HEK293 (cell line): ENCODE data around the gene KPNA6.
A peak's percentile ranks its signal among the peaks of the same experiment; 100 is the strongest.

Source experiments
- CTCF ChIA-PET: fragments of 350-600 bp; formaldehyde crosslinking; extraction: SDS; loops from one replicate; lab custom pipeline; 2021; ENCODE audit warnings: antibody characterized with exemption; lab: Yijun Ruan, JAX
- POLR2A ChIA-PET: fragments of 300-600 bp; formaldehyde crosslinking; extraction: SDS; loops from one replicate; lab custom pipeline; 2020; ENCODE audit warnings: antibody characterized with exemption, inconsistent platforms; lab: Yijun Ruan, JAX
- H3K27ac ChIP-seq: fragments of 200-500 bp; sonication (Bioruptor generic); 2 replicates; pipeline ENCODE4 v1.5.1; 2014; ENCODE audit warnings: low read depth, low read length, control low read depth, inconsistent platforms; ENCODE audit errors: extremely low read depth
- H3K36me3 ChIP-seq, 2 experiments: fragments of 200-500 bp in 1 of 2; sonication (Bioruptor generic) in 1 of 2; 1 replicate in 1 of 2; 2 replicates in 1 of 2; pipeline ENCODE4 v1.5.1; 2014 to 2017; ENCODE audit warnings: inconsistent platforms in 2 of 2, low read length in 2 of 2; ENCODE audit not compliant: control insufficient read depth in 2 of 2, insufficient read depth in 1 of 2
- H3K4me1 ChIP-seq: fragments of 200-500 bp; sonication (Bioruptor generic); 2 replicates; pipeline ENCODE4 v1.5.1; 2014; ENCODE audit warnings: mild to moderate bottlenecking, low read length, inconsistent platforms; ENCODE audit not compliant: control insufficient read depth, insufficient read depth
- H3K4me3 ChIP-seq: 2 replicates; pipeline ENCODE4 v1.5.1; 2011; ENCODE audit warnings: low read depth, mild to moderate bottlenecking, control low read depth, low read length, moderate library complexity
- H3K9me3 ChIP-seq: fragments of 200-500 bp; sonication (Bioruptor generic); 2 replicates; pipeline ENCODE4 v1.5.1; 2014; ENCODE audit warnings: low read depth, low read length, inconsistent platforms; ENCODE audit not compliant: control insufficient read depth, insufficient read depth
- HOXA7 ChIP-seq: sonication (generic); formaldehyde crosslinking; IDR thresholded peaks from 2 replicates; pipeline ENCODE4 v1.8.1; 2022; ENCODE audit warnings: missing genetic modification reagents, borderline replicate concordance
- PRDM10 ChIP-seq: fragments of 450-650 bp; formaldehyde crosslinking; IDR thresholded peaks from 2 replicates; pipeline ENCODE4 v1.5.1; 2016; ENCODE audit warnings: missing biosample characterization, missing genetic modification characterization
- SCRT1 ChIP-seq: fragments of 450-650 bp; formaldehyde crosslinking; IDR thresholded peaks from 2 replicates; pipeline ENCODE4 v1.5.1; 2016; ENCODE audit warnings: missing biosample characterization, missing genetic modification characterization, borderline replicate concordance
- TRIM28 ChIP-seq: IDR thresholded peaks from 2 replicates; pipeline ENCODE4 v1.6.1; 2011; ENCODE audit warnings: low read length, control low read depth, borderline replicate concordance
- ZBTB11 ChIP-seq: fragments of 450-650 bp; formaldehyde crosslinking; conservative IDR thresholded peaks from 2 replicates; pipeline ENCODE4 v1.5.1; 2016; ENCODE audit warnings: low read depth, missing biosample characterization, missing genetic modification characterization
- ZBTB17 ChIP-seq: fragments of 450-650 bp; formaldehyde crosslinking; IDR thresholded peaks from 2 replicates; pipeline ENCODE4 v1.5.1; 2016; ENCODE audit warnings: missing biosample characterization, missing genetic modification characterization
- ZBTB20 ChIP-seq: fragments of 450-650 bp; formaldehyde crosslinking; IDR thresholded peaks from 2 replicates; pipeline ENCODE4 v1.5.1; 2016; ENCODE audit warnings: missing biosample characterization, missing genetic modification characterization
- ZBTB44 ChIP-seq: fragments of 450-650 bp; IDR thresholded peaks from 2 replicates; pipeline ENCODE4 v1.5.1; 2018; ENCODE audit warnings: missing biosample characterization, mild to moderate bottlenecking, missing genetic modification characterization
- ZBTB48 ChIP-seq: fragments of 450-650 bp; formaldehyde crosslinking; IDR thresholded peaks from 2 replicates; pipeline ENCODE4 v1.5.1; 2016; ENCODE audit warnings: missing biosample characterization, missing genetic modification characterization
- ZBTB8A ChIP-seq: fragments of 450-650 bp; formaldehyde crosslinking; IDR thresholded peaks from 2 replicates; pipeline ENCODE4 v1.5.1; 2016; ENCODE audit warnings: missing biosample characterization, missing genetic modification characterization
- ZFP3 ChIP-seq: fragments of 450-650 bp; formaldehyde crosslinking; IDR thresholded peaks from 2 replicates; pipeline ENCODE4 v1.5.1; 2016; ENCODE audit warnings: low read depth, missing biosample characterization, missing genetic modification characterization
- ZNF354C ChIP-seq: fragments of 450-650 bp; formaldehyde crosslinking; IDR thresholded peaks from 2 replicates; pipeline ENCODE4 v1.5.1; 2016; ENCODE audit warnings: missing biosample characterization, missing genetic modification characterization, low read depth, borderline replicate concordance
- ZNF366 ChIP-seq: fragments of 450-650 bp; formaldehyde crosslinking; conservative IDR thresholded peaks from 2 replicates; pipeline ENCODE4 v1.5.1; 2016; ENCODE audit warnings: missing biosample characterization, missing genetic modification characterization
- ZNF391 ChIP-seq: fragments of 450-650 bp; formaldehyde crosslinking; IDR thresholded peaks from 2 replicates; pipeline ENCODE4 v1.5.1; 2016; ENCODE audit warnings: low read depth, missing biosample characterization, missing genetic modification characterization, borderline replicate concordance
- ZNF518A ChIP-seq: fragments of 450-650 bp; formaldehyde crosslinking; conservative IDR thresholded peaks from 2 replicates; pipeline ENCODE4 v1.5.1; 2016; ENCODE audit warnings: low read depth, missing biosample characterization, missing genetic modification characterization
- ZNF548 ChIP-seq: fragments of 450-650 bp; formaldehyde crosslinking; IDR thresholded peaks from 2 replicates; pipeline ENCODE4 v1.5.1; 2016; ENCODE audit warnings: missing biosample characterization, missing genetic modification characterization
- ZNF549 ChIP-seq: fragments of 450-650 bp; IDR thresholded peaks from 2 replicates; pipeline ENCODE4 v1.5.1; 2018; ENCODE audit warnings: missing biosample characterization, missing genetic modification characterization, mild to moderate bottlenecking, inconsistent platforms, moderate library complexity
- ZNF571 ChIP-seq: fragments of 450-650 bp; formaldehyde crosslinking; IDR thresholded peaks from 2 replicates; pipeline ENCODE4 v1.5.0; 2017; ENCODE audit warnings: missing biosample characterization, missing genetic modification characterization
- TF ChIP-seq, protein P1 (sequence below): fragments of 450-650 bp; formaldehyde crosslinking; IDR thresholded peaks from 2 replicates; pipeline ENCODE4 v1.5.1; 2016; ENCODE audit warnings: missing biosample characterization, missing genetic modification characterization

The KPNA6 gene

DNA sequence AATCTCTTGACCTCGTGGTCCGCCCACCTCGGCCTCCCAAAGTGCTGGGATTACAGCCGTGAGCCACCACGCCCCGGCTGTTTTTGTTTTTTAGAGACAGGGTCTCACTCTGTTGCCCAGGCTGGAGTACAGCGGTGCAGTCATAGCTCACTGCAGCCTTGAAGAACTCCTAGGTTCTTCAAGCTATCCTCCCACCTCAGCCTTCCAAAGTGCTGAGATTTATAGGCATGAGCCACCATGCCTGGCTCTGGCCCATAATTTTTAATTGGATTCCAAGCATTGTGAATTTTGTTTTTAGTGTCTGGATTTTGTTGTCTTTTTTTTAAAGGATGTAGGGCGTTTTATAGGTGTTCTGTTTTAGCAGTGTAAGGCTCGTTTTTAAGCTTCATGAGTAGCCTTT lies 43.0 kb downstream of the KPNA6 start (continued):
- TF ChIP-seq ZNF518A (tag by site-specific recombination), result no peak
- TF ChIP-seq ZNF571 (tag by site-specific recombination), result no peak
- no peak for TF ChIP-seq SCRT1 (tag by site-specific recombination)
- TF ChIP-seq ZNF354C (tag by site-specific recombination), result no peak
- no peak for TF ChIP-seq ZNF548
- TF ChIP-seq ZBTB20, result no peak; the same call in 1 of the 2 replicates
- TF ChIP-seq, protein P1, sequence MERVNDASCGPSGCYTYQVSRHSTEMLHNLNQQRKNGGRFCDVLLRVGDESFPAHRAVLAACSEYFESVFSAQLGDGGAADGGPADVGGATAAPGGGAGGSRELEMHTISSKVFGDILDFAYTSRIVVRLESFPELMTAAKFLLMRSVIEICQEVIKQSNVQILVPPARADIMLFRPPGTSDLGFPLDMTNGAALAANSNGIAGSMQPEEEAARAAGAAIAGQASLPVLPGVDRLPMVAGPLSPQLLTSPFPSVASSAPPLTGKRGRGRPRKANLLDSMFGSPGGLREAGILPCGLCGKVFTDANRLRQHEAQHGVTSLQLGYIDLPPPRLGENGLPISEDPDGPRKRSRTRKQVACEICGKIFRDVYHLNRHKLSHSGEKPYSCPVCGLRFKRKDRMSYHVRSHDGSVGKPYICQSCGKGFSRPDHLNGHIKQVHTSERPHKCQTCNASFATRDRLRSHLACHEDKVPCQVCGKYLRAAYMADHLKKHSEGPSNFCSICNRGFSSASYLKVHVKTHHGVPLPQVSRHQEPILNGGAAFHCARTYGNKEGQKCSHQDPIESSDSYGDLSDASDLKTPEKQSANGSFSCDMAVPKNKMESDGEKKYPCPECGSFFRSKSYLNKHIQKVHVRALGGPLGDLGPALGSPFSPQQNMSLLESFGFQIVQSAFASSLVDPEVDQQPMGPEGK (tag by site-specific recombination), result no peak
- 0 out of 2 replicates have a peak, but pooled peaks have one; percentile 19 for TF ChIP-seq ZNF391 (tag by site-specific recombination)
- TF ChIP-seq ZFP3 (tag by site-specific recombination), result peak; percentile 46; the same call in 1 of the 2 replicates
- no peak for TF ChIP-seq ZBTB17

DNA sequence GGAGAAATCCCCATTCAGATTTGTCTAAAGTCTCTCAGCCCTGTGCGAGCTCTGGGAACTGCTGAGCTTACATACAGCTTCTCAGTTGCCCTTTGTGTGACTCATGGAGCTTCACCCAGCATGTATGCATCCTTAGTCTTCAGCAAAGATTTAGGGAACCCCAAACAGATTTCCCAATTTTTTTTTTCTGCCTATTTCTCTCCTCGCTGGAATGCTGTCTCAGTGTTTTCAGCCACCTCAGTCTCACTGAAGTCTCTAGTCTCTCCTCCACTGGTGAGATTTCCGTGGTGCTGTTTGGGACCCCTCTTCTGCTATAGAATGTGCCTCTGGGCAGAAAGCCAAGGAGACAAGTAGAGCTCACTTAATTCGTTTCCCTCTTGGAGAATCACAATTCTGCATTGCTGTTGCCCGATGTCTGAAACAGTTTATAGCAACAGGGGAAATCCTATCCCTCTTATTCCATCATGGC lies 43.5 kb downstream of the KPNA6 start:
- Histone ChIP-seq H3K27ac (peak overlapping the region; percentile 42), H3K4me1 (peaks cover 15% of the 10 kb centered on the region), H3K36me3 (peaks cover 13 to 36% of the 10 kb centered on the region in 2 experiments; a peak in 2 of 3 replicates), H3K9me3 (no peaks in the 10 kb centered on the region), H3K4me3 (no peak overlapping the region)
- CTCF ChIA-PET, result interaction anchor here (0.8 to 1.2 kb wide), 2 partner anchors 37 to 40 kb away, joined by 3 to 4 read pairs; no protein-coding TSS in a partner anchor
- POLR2A ChIA-PET, result interaction anchor here (1.3 to 1.8 kb wide), 3 partner anchors 28 to 78 kb away, joined by 5 to 7 read pairs (median 7); partner anchors contain the start of genes KPNA6 and TXLNA
- TF ChIP-seq ZBTB48, result 0 out of 2 replicates have a peak, but pooled peaks have one; percentile 24
- peak; percentile 14; the same call in 1 of the 2 replicates for TF ChIP-seq ZBTB8A (tag by site-specific recombination)
- no peak for TF ChIP-seq ZBTB44 (tag by site-specific recombination)
- peak; percentile 59 for TF ChIP-seq ZNF366
- no peak for TF ChIP-seq HOXA7
- 0 out of 2 replicates have a peak, but pooled peaks have one; percentile 32 for TF ChIP-seq ZBTB11 (tag by site-specific recombination)
- TF ChIP-seq ZNF549, result peak; percentile 89
- peak; percentile 96 for TF ChIP-seq PRDM10 (tag by site-specific recombination)
- peak; percentile 18; the same call in 1 of the 2 replicates for TF ChIP-seq TRIM28
